HG02885 (cell line): Measurements from ENCODE around the gene CARNS1.

Experiments
- ATAC-seq: cut with Tn5 transposase; IDR thresholded peaks from one replicate; pipeline ENCODE4 v1.9.1; 2021; ENCODE audit warnings: mild to moderate bottlenecking; ENCODE audit not compliant: unreplicated experiment, poor library complexity

CARNS1 gene

DNA sequence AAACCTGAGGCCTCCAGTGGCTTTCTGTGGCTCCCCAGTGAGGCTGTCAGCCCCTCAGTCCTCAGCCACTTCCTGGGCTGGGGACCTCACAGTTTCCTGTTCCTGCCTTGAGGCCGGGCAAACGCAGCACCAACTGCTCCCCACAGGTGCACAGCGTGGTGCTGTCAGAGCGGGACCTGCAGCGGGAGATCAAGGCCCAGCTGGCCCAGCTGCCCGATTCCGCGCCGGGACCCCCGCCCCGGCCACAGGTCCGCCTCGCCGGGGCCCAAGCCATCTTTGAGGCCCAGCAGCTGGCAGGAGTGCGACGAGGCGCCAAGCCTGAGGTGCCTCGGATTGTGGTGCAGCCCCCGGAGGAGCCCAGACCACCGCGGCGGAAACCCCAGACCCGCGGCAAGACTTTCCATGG is 6.2 kb upstream of the CARNS1 start:
- no peak for ATAC-seq

DNA sequence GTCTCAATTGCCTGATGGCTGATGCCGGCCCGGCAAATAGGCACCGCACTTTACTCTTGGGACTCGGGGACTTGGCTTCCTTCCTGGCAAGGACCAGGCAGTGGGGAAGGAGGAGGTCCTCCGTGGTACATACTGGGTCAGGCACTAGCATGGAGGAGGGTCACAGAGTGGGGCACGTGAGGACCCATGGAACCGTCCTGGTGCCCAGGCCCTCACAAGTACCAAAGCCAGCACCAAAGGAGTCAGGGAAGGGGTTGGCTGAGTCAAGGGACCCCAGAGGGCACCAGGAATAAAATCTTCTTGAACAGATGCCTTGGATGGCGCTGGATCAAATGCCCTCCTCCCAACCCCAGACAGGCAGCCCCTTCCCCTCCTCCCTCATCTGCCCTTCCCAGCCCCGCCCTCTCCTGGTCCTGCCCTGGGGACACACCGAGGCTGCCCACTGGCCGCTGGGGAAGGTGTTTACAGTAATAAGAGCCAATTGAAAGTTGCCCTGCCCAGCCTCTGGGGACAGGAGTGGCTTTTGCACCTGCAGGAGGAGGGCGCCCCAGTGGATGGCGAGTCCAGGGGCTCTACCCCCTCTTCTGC is 5.6 kb upstream of the CARNS1 start:
- no peak for ATAC-seq

DNA sequence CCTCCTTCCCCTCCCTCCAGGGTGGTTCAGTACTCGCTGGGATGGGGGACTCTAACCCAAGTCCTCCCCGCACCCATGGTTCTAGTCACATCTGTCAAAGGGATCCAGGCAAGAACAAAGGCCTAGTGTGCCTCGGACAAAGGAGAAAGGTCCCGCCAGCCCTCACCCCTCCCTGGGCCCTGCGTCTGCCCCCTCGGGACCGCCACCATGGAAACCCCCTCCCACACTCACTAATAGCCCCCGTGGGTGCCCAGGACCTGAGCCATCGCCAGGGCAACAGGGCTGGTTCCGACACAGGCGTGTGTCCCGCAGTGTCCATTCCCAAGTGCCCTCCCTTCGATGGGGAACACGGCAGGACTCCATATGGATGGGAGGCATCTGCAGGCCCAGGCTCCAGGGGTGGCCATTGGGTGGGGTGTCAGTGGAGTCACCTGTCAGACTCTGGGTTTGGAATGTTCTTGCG is 5.1 kb upstream of the CARNS1 start:
- no peak for ATAC-seq

DNA sequence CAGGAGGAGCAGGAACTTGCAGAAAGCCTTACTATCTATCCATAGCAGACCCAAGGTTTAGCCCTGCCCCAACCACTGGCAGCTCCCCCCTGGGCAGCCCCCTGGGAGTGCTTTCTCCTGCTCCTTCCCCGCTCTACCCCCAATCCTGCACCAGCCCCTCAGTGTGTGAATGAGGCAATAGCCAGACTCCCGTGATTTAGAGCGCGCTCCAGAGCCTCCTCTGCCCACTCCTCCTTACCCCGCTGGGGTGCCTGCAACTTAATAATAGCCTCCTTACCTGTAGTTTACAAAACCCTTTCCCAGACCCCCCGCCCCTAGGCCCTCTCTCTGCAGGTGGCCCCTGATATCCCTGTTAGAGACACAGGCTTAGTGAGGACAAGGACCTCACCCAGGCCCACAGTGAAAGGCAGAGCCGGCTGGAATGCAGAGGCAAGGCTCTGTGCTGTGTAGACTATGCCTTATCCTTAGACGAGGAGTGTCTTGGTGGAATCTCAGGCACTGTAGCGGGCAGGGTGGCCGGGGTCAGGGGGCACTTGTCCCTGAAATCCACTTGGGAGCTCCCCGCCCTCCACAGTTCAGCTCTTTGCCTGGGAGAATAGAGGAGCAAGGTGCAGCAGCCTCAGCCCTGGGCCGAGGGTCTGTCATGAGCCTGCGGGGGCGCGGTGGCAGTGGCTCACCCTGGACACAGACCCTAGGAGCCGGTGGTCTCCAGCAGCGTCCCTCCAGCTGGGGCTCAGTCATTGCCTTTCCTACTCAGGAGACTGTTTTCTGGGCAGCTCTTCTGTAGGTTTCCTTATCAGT is 4.3 kb upstream of the CARNS1 start:
- ATAC-seq, result no peak

DNA sequence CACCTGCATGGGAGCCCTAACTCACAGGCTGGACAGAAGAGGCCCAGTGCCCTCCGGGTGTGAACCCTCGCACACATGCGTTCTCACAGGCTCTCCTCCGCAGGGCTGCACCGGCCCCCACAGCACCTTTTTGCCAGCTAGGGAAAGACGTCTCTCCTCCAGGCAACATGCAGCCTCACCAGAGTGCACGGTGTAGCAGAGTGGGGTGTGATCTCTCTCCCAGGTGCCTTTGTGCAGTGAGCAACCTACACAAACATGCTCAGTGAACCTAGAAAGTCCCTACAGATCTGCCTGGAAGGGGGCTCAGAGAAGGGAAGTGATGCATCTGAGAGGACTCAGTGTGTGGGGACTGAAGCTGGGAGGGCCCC is 3.7 kb upstream of the CARNS1 start:
- ATAC-seq, result no peak

DNA sequence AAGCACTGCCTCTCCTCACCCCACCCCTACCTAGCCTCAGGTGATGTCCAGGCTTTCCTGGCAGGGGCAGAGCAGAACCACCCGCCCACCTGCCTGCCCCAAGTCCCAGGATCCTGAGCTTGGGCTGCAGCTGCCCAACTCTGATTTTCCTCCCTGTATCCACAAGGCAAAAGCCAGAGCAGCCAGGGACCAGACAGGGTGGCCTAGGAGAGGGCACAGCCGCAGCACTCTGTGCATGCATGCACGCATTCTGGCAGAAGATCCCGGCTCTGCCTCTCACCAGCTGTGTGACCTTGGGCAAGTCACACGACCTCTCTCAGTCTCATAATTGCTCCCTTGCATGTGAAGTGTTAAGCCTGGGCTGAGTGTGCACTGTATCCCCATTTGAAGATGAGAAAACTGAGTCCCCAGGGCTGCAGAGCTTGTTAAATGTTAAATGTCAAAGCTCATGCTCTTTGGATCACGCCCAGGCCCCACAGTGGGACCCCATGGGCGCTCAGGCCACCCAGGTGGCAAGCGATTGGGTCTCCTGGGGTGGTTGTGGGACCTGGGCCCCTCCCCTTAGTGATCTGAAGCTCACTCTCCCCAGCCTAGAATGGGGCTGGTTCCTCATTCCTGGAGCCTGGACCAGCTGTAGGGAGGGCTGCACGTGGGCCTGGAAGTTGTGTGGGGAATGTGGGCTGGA is 2.8 kb upstream of the CARNS1 start:
- no peak for ATAC-seq

DNA sequence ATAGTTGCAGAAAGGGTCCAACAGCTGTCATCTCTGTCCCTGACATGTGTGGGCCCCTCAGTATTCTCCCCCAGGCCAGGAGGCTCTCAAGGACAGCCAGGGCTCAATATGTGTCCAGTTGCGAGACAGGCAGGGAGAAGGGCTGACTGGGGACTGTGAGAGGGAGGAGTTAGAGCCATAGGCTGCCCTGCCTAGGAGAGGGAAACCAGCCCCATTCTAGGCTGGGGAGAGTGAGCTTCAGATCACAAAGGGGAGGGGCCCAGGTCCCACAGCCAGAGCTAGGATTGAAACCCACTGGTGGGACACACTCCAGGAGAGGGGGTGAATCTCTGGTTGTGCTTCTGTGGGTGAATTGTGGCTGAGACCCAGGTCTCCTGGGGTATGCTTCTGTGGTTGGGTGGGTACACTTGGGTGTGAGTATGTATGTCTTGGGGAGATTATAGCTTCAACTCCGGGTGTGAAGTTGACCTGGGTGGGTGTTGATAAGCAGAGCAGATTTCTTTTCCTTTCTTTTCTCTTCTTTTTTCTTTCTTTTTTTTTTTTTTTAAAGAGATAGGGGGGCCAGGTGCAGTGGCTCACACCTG is 2.1 kb upstream of the CARNS1 start:
- ATAC-seq, result no peak

DNA sequence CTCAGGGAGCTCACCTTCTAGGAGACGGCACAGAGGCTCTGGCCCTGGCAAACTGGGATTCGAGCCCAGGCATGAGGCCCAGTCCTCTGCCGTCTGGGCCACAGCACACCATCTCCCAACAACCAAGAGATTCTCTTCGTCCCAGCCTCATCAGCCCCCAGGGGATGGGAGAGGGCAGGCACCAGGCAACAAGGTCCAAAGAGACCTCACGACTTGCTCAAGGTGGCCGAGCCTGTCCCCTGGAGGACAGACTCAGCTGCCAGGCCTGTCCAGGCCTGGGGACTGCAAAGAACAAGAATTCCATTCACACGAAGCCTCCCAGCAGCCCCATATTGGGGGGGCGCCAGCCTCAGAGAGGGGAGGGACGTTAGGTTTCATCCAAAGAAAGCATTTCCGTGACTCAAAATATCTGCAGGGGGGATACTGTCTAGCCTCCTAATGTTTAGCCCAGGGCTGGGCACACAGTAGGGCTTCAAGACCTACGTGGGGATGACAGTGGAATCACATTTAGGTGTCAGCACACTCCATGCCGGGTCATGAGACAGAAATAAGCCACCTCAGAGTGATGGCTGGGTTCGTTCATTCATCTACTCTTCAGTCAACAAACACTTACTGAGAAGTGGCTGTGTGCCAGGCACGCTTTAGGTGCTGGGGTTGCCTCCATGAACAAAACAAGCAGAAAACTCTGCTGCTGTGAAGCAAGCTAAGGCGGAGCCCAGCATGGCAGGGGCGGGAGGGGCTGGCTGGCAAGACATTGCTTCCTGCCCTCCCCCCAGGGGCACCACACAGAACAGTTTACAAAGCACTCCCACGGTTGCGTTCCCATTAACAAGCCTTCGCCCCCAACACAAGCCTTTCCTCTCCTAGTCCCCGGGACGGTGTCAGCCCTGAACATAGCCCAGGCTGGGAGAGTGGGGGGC is 1.2 kb downstream of the CARNS1 start:
- no peak for ATAC-seq

DNA sequence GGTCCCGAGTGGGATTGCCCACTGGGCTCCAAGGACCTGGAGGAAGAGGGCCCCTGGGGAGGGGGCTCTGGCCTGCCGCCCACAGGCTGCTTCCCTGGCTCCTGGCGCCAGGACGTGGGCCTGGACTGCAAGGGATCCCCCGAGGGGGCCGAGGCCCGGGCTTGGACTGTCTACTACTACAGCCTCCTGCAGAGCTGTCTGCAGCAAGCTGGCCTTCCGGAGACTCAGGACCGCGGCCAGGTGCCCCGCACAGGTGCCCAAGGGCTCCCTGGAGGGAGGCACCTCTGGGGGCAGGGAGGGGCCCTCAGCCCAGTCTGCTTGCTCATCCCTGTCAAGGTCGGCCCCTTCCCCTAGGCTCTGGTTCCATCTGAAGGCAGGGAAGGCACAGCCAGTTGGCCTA is 1.9 kb downstream of the CARNS1 start:
- ATAC-seq, result no peak

DNA sequence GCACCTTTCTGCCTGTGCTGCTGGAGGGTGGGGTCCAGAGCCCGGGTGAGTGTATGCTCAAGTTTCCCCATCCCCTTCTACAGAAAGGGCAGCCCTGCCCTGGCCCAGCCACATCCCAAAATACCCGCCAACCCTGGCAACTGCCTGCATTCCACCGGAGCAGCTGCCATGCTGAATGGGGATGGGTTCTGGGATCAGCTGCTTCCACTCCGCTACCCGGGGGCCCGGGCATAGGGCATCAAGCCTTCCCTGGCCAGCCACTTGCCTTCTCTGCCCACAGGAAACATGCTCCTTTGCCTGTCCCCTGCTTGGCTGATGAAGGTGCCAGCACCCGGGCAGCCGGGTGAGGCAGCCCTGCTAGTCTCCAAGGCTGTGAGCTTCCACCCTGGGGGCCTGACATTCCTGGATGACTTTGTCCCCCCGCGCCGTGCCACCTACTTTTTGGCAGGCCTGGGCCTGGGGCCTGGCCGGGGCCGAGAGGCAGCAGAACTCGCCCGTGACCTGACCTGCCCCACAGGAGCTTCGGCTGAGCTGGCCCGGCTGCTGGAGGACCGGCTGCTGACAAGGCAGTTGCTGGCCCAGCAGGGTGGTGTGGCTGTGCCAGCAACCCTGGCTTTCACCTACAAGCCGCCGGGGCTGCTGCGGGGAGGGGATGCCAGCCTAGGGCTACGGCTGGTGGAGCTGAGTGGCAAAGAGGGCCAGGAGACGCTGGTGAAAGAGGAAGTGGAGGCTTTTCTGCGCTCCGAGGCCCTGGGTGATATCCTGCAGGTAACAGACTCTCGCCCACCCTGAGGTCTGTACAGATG is 3.2 kb downstream of the CARNS1 start:
- no peak for ATAC-seq

DNA sequence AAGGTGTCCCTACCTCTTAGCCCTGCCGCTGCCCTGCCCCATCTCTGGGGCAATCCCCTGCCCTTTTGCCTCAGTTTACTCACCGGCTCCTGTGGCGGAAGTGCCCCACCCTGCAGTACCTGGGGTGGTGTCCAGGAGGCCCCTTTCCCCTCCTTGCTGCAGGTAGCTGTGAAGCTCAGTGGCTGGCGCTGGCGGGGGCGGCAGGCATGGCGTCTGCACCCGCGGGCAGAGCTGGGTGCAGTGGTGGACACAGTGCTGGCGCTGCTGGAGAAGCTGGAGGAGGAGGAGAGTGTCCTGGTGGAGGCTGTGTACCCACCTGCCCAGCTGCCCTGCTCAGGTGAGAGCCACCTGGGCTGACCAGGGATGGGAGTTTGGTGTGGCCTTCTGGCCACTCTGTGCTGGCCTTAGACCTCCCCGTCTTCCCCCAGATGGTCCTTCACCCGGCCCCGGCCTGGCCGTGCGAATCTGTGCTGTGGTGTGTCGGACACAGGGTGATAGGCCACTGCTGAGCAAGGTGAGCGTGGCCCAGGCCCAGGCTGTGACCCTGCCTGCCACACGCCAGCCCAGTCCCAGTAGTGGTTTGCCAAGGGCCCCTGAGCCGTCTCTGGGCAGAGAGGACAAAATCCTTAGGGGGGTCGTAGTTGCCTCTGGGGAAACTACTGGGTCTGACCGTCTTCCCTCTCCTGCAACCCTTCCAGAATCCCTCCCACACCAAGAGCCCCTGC is 4.0 kb downstream of the CARNS1 start:
- no peak for ATAC-seq

DNA sequence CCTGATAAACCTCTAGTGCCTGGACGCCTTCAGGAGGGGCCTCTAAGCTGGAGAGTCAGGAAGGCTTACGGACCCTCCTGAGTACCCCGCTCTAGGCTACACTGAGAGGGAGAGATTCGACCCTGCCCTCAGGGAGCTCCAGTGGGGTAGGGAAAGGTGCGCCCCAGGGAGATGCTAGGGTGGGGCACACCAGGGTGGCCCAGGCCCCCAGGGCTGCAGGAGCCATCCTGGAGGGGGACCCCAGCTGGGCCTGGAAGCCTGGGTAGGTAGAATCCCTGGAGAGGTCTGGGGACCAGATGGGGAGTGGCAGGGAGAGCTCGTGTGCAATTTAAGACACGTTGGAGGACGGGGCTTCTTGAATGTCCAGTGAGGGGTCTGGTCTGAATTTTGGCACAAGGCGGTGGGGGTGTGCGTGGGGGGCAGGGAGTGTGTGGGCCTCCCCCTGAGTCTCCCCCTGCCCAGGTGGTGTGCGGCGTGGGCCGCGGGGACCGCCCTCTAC is 4.7 kb downstream of the CARNS1 start:
- no peak for ATAC-seq

DNA sequence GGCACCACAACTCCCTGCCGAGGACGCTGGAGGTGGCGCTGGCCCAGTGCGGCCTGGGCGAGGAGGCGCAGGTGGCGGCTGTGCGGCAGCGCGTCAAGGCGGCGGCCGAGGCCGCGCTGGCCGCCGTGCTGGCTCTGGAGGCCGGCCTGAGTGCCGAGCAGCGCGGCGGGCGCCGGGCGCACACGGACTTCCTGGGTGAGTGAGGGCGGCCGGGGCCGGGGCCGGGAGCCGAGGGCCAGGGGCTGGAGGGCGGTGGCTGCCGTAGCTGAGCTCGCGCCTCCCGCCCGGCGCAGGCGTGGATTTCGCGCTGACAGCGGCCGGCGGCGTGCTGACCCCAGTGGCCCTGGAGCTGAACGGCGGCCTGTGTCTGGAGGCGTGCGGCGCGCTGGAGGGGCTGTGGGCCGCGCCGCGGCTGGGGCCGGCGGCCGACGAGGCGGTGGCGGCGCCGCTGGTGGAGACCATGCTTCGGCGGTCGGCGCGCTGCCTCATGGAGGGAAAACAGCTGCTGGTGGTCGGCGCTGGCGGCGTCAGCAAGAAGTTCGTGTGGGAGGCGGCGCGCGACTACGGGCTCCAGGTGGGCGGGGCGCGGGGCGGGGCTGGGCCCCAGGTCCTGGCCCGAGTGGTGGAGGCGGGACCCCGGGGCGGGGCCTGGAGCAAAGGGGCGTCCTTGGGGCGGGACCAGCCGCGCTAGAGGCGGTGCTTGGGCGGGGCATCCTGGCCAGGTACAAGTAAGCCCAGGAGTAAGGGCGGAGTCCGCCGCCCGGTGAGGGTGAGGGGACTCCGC is 5.4 kb downstream of the CARNS1 start:
- ATAC-seq, result peak; percentile 88

DNA sequence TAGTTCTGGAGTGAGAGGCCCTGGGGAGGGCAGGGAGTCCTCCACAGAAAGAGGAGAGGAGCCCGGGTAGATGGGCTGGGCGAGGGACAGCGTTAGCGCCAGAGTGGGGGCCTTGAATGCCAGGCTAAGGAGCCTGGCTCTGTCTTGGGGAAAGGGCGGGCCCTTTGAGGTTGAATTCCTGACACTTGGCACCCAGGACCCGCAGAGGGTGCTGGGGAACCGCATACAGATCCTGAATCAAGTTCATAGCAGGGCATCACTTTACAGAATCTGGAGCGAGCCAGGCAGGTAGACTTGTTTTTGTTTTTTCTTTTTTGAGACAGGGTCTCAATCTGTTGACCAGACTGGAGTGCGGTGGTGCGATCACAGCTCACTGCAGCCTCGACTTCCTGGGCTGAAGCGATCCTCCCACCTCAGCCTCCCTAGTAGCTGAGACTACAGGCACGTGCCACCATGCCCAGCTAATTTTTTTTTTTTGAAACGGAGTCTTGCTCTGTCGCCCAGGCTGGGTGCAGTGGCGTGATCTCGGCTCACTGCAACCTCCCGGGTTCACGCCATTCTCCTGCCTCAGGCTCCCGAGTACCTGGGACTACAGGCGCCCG is 6.1 kb downstream of the CARNS1 start:
- ATAC-seq, result no peak

DNA sequence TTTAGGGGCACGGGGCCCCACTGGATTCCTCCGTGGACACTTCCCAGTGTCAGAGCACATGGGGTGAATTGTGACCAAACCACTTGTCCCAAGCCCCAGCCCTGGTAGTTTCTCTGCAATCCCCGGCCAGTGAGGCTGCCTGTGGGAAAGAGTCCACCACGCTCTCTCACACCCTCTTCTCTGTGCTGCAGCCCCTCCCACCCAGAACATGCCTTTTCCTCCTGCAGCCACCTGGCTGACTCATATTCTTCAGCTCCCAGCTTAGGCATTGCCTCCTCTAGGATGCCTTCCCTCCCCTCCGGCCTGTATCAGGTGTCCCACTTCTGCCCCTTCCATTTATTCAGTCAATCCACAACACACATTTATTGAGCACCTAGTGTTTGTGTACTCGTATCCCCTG is 7.4 kb downstream of the CARNS1 start:
- no peak for ATAC-seq

DNA sequence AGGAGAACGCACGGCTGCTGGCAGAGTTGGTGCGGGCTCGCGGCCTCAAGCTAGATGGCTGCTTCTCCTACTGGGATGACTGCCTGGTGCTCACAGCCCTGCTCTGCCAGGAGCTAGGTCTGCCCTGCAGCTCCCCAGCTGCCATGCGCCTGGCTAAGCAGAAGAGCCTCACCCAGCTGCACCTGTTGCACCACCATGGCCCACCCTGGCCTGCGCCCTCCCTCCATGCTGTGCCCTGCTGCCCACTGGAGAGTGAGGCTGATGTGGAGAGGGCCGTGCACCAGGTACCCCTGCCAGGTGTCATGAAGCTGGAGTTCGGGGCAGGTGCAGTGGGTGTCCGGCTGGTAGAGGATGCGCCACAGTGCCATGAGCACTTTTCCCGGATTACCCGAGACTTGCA is 8.0 kb downstream of the CARNS1 start:
- ATAC-seq, result no peak

DNA sequence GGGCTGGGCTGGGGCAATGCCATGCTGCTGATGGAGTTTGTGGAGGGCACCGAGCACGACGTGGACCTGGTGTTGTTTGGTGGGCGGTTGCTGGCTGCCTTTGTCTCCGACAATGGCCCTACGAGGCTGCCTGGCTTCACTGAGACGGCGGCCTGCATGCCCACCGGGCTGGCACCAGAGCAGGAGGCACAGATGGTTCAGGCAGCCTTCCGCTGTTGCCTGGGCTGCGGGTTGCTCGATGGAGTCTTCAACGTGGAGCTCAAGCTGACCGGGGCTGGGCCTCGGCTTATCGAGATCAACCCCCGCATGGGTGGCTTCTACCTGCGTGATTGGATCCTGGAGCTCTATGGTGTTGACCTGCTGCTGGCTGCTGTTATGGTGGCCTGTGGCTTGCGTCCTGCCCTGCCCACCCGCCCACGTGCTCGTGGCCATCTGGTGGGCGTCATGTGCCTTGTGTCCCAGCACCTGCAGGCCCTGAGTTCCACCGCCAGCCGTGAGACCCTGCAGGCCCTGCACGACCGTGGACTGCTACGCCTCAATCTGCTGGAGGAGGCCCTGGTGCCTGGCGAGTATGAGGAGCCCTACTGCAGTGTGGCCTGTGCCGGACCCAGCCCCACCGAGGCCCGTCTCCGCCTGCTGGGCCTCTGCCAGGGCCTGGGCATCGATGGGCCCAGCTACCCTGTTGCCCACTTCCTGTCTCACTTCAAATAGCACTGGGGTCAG is 8.6 kb downstream of the CARNS1 start:
- no peak for ATAC-seq
